GM12878 (cell line): ENCODE results near the gene KIAA0408.

ENCODE experiments used
- EGR1 ChIP-seq, 2 experiments: IDR thresholded peaks; 1 replicate in 1 of 2; 2 replicates in 1 of 2; pipeline ENCODE4 v1.6.1; 2011 to 2012; ENCODE audit warnings: low read depth in 2 of 2, low read length in 2 of 2, borderline replicate concordance in 1 of 2, mild to moderate bottlenecking in 1 of 2, moderate library complexity in 1 of 2
- GATAD2B ChIP-seq: fragments of 450-650 bp; conservative IDR thresholded peaks from 2 replicates; pipeline ENCODE4 v1.6.1; 2017; ENCODE audit warnings: low read depth, mild to moderate bottlenecking, moderate library complexity
- MAX ChIP-seq: IDR thresholded peaks from 2 replicates; pipeline ENCODE4 v1.6.1; 2012; ENCODE audit warnings: low read depth, low read length, improper control_type of control experiment
- NFIC ChIP-seq: IDR thresholded peaks from 2 replicates; pipeline ENCODE4 v1.6.1; 2012; ENCODE audit warnings: low read depth, mild to moderate bottlenecking, inconsistent platforms, low read length, moderate library complexity
- SREBF2 ChIP-seq: IDR thresholded peaks from 2 replicates; pipeline ENCODE4 v1.6.1; 2012; ENCODE audit warnings: mild to moderate bottlenecking, low read length
- SUPT20H ChIP-seq: IDR thresholded peaks from 2 replicates; pipeline ENCODE4 v1.6.1; 2011; ENCODE audit warnings: low read depth, mild to moderate bottlenecking, low read length, moderate library complexity, borderline replicate concordance; ENCODE audit not compliant: control insufficient read depth

- TF ChIP-seq NFIC, result no peak
- no peak for TF ChIP-seq MAX
- no peak for TF ChIP-seq SUPT20H
- no peak for TF ChIP-seq SREBF2
- TF ChIP-seq EGR1 (IDR thresholded peaks at IDR 0.05; ENCODE audit: borderline replicate concordance in 1 of 2, low read depth in 2 of 2, low read length in 2 of 2), result no peak
- no peak for TF ChIP-seq GATAD2B
Observed at GRCh38 chr6:127436578-127437110, 22.5 kb downstream of the KIAA0408 start.
